Stimulated activated CD8-positive, alpha-beta memory T cell treated with anti-CD3 and anti-CD28 coated beads, Interleukin-7, amount 100 ng/mL, for 1 hour (primary cell): ENCODE data around the gene MRPS23.

Experiments
- DNase-seq, 2 donors: peaks; one replicate each; pipeline ENCODE4 v3.0.0-alpha.2; 2020; ENCODE audit warnings: low read depth in 2 of 2

Gene MRPS23

DNA sequence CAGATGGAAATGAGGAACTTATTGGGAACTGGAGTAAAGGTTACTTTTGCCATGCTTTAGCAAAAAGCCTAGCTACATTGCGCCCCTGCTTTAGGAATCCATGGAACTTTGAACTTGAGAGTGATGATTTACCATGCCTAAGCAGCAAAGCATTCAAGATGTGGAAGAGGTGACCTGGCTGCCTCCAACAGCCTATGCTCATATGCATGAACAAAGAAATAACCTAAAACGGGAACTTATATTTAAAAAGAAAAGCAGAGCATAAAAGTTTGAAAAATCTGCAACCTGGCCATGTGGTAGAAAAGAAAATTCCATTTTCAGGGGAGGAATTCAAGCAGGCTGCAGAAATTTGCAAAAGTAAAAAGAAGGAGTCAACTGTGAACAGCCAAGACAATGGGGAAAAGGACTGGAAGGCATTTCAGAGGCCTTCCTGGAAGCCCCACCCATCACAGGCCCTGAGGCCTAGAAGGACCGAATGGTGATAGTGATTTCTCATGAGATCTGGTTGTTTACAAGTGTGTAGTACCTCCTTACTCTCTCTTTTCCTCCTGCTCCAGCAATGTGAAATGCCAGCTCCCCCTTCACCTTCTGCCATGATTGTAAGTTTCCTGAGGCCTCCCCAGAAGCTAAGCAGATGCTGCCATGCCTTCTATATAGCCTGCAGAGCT is 48.7 kb downstream of the MRPS23 start:
- DNase-seq: no peak

DNA sequence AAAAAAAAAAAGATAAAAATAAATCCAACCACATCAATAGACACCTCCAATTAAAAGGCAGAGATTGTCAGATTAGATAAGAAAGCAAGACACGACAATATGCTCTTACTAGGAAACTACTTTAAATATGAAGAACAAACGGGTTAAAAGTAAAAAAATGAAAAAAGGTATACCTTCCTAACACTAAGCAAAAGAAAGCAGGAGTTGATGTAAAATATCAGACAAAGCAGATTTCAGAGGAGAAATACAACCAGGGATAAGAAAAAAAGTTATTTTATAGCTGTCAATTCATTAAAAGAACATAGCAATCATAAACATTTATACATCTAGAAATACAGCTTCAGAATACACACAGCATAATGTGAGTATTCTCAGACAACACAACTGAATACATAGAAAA is 55.0 kb downstream of the MRPS23 start:
- no peak for DNase-seq

- no peak for DNase-seq
Observed at GRCh38 chr17:57788725-57789124, 61.1 kb downstream of the MRPS23 start.

DNA sequence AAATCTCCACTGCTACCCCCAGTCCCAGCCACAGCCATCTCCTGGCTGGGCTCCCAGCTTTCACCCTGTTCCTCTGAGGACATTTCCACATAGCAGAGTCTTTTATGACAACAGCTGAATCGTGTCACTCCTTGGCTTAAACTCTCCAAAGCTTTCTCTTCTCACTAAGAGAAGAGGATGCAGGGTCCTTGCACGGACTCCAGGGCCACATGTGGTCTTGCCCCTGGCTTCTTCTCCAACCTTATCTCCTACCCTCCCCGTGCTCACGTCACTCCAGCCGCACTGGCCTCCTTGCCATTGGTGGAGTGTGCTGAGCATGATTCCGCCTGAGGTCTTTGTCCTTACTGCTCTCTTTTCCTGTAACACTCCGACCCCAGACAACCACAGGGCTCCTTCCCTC is 64.8 kb downstream of the MRPS23 start:
- DNase-seq: no peak
